Fibroblast of lung (primary cell): ENCODE data around the gene TASP1. TPM values are rescaled to one million over a fixed set of nuclear protein-coding genes. Genes with fewer than 3 reads are reported as not detected.

Source experiments
- DNase-seq, 2 donors: peaks; one replicate each; pipeline versions ENCODE4 v3.0.0 to v3.0.0-alpha.2; 2010; ENCODE audit warnings: low read depth in 2 of 2
- H2AFZ ChIP-seq: 2 replicates; pipeline ENCODE4 v1.5.1; 2012; ENCODE audit warnings: low read length, control low read depth, inconsistent platforms
- H3K27ac ChIP-seq: 2 replicates; pipeline ENCODE4 v1.5.1; 2011; ENCODE audit warnings: low read length, control low read depth; ENCODE audit not compliant: insufficient read depth
- H3K27me3 ChIP-seq: 2 replicates; pipeline ENCODE4 v1.5.1; 2011; ENCODE audit warnings: mild to moderate bottlenecking, low read length; ENCODE audit not compliant: control insufficient read depth, insufficient read depth
- H3K36me3 ChIP-seq: 2 replicates; pipeline ENCODE4 v1.5.1; 2011; ENCODE audit warnings: low read length; ENCODE audit not compliant: control insufficient read depth, insufficient read depth
- H3K4me1 ChIP-seq: 2 replicates; pipeline ENCODE4 v1.5.1; 2011; ENCODE audit warnings: low read length; ENCODE audit not compliant: control insufficient read depth, insufficient read depth; ENCODE audit errors: extremely low read depth
- H3K4me2 ChIP-seq: 2 replicates; pipeline ENCODE4 v1.5.1; 2011; ENCODE audit warnings: low read length, control low read depth; ENCODE audit not compliant: insufficient read depth; ENCODE audit errors: extremely low read depth
- H3K4me3 ChIP-seq, 4 experiments: fragments of 200-600 bp in 1 of 4; sonication (generic) in 1 of 4; replicated peaks in 1 of 4; 2 replicates each; pipeline ENCODE4 v1.5.1; 2011 to 2016; ENCODE audit warnings: low read length in 4 of 4, low read depth in 3 of 4, mild to moderate bottlenecking in 3 of 4, control low read depth in 2 of 4, inconsistent platforms in 1 of 4, mixed read lengths in 1 of 4; ENCODE audit not compliant: insufficient read depth in 1 of 4; ENCODE audit errors: control extremely low read depth in 1 of 4
- H3K79me2 ChIP-seq: 2 replicates; pipeline ENCODE4 v1.5.1; 2012; ENCODE audit warnings: mild to moderate bottlenecking, low read length, inconsistent platforms; ENCODE audit not compliant: control insufficient read depth, insufficient read depth
- H3K9ac ChIP-seq: 2 replicates; pipeline ENCODE4 v1.5.1; 2011; ENCODE audit warnings: mild to moderate bottlenecking, low read length, control low read depth; ENCODE audit not compliant: insufficient read depth
- H3K9me3 ChIP-seq: 2 replicates; pipeline ENCODE4 v1.5.1; 2012; ENCODE audit warnings: low read depth, low read length; ENCODE audit not compliant: control insufficient read depth, insufficient read depth
- H4K20me1 ChIP-seq: 2 replicates; pipeline ENCODE4 v1.5.1; 2011; ENCODE audit warnings: low read length; ENCODE audit not compliant: control insufficient read depth, insufficient read depth; ENCODE audit errors: extremely low read depth
- CTCF ChIP-seq, 2 donors: IDR thresholded peaks in 1 of 2; conservative IDR thresholded peaks in 1 of 2; 1 replicate in 1 of 2; 2 replicates in 1 of 2; pipeline ENCODE4 v1.5.1; 2011 to 2012; ENCODE audit warnings: low read length in 2 of 2, control low read depth in 1 of 2, inconsistent platforms in 1 of 2, low read depth in 1 of 2, mild to moderate bottlenecking in 1 of 2
- EZH2 ChIP-seq: IDR thresholded peaks from 2 replicates; pipeline ENCODE4 v1.5.1; 2012; ENCODE audit warnings: low read length, control low read depth, mild to moderate bottlenecking; ENCODE audit errors: missing control alignments
- polyA plus RNA-seq, 2 donors: library from polyadenylated mRNA; depleted of rRNA in 1 of 2; stranded (reverse) in 1 of 2; unstranded in 1 of 2; fragments of >200 nt; gene quantifications; 2 replicates each; pipeline ENCODE4 v1.2.1, GENCODE V29; 2011 to 2012; ENCODE audit warnings: missing spikeins in 1 of 2
- total RNA-seq: library from RNA; depleted of rRNA; stranded (reverse); fragments of >200 nt; gene quantifications from 2 replicates; pipeline ENCODE4 v1.2.1, GENCODE V29; 2014

TASP1 gene
- total and polyA plus RNA-seq, 2 donors (not counting 1 experiment from before 2014, with no cell fraction given), result 6.3 to 13.6 TPM

- TF ChIP-seq CTCF (conservative IDR thresholded peaks at IDR 0.05 in 1 of 2, IDR thresholded peaks at IDR 0.05 in 1 of 2; ENCODE audit: low read depth in 1 of 2, low read length in 2 of 2), result no peak
- no peak for TF ChIP-seq EZH2
- no peaks in the 10 kb centered on the region for H3K27me3 ChIP-seq
- H2AFZ ChIP-seq, result no peak overlapping the region
- no peak overlapping the region for H3K27ac ChIP-seq
- H3K4me2 ChIP-seq, result no peak overlapping the region
- H3K79me2 ChIP-seq, result no peaks in the 10 kb centered on the region
- no peak overlapping the region for H3K9ac ChIP-seq
- H3K4me3 ChIP-seq, result no peak overlapping the region
- DNase-seq, result peak in 1 of 2 donors; percentile 18
- no peaks in the 10 kb centered on the region for H3K4me1 ChIP-seq
- no peaks in the 10 kb centered on the region for H4K20me1 ChIP-seq
- H3K9me3 ChIP-seq, result no peaks in the 10 kb centered on the region
- no peaks in the 10 kb centered on the region for H3K36me3 ChIP-seq
These were observed 86.7 kb downstream of the TASP1 start for GRCh38 chr20:13552061-13552460.

GRCh38 chr20:13549451-13549850, 89.3 kb downstream of the TASP1 start:
- no peaks in the 10 kb centered on the region for H3K79me2 ChIP-seq
- H3K27ac ChIP-seq, result no peak overlapping the region
- no peaks in the 10 kb centered on the region for H3K9me3 ChIP-seq
- H4K20me1 ChIP-seq, result no peaks in the 10 kb centered on the region
- H2AFZ ChIP-seq, result no peak overlapping the region
- no peaks in the 10 kb centered on the region for H3K27me3 ChIP-seq
- H3K36me3 ChIP-seq, result no peaks in the 10 kb centered on the region
- no peak overlapping the region for H3K4me2 ChIP-seq
- DNase-seq, result no peak
- no peaks in the 10 kb centered on the region for H3K4me1 ChIP-seq
- TF ChIP-seq EZH2, result no peak
- no peak for TF ChIP-seq CTCF (conservative IDR thresholded peaks at IDR 0.05 in 1 of 2, IDR thresholded peaks at IDR 0.05 in 1 of 2; ENCODE audit: low read depth in 1 of 2, low read length in 2 of 2)
- H3K9ac ChIP-seq, result no peak overlapping the region
- H3K4me3 ChIP-seq, result no peak overlapping the region

GRCh38 chr20:13546497-13547131, 92.1 kb downstream of the TASP1 start:
- H3K27ac ChIP-seq, result no peak overlapping the region
- peak; percentile 59 to 73 for DNase-seq
- H4K20me1 ChIP-seq, result no peaks in the 10 kb centered on the region
- H3K4me1 ChIP-seq, result no peaks in the 10 kb centered on the region
- H3K4me2 ChIP-seq, result no peak overlapping the region
- H2AFZ ChIP-seq, result no peak overlapping the region
- H3K4me3 ChIP-seq, result no peak overlapping the region
- TF ChIP-seq EZH2 (no peak), CTCF (conservative IDR thresholded peaks at IDR 0.05 in 1 of 2, IDR thresholded peaks at IDR 0.05 in 1 of 2; ENCODE audit: low read depth in 1 of 2, low read length in 2 of 2) (peak; percentile 78 to 82)
- no peaks in the 10 kb centered on the region for H3K79me2 ChIP-seq
- no peaks in the 10 kb centered on the region for H3K27me3 ChIP-seq
- no peak overlapping the region for H3K9ac ChIP-seq
- H3K36me3 ChIP-seq, result no peaks in the 10 kb centered on the region
- no peaks in the 10 kb centered on the region for H3K9me3 ChIP-seq
